Sigmoid colon (tissue), 7 donors: Measurements from ENCODE around the gene NKD2. TPM values are rescaled to one million over a fixed set of nuclear protein-coding genes. Genes with fewer than 3 reads are reported as not detected.

Experiments
- DNase-seq: peaks from one replicate; pipeline ENCODE4 v3.0.0-alpha.2; 2019
- H3K27ac ChIP-seq, 4 donors: fragments of 200-600 bp; sonication (generic); one replicate each; pipeline ENCODE4 v1.5.1; 2016 to 2019; ENCODE audit warnings: mild to moderate bottlenecking in 1 of 4
- H3K27me3 ChIP-seq, 3 donors: fragments of 200-600 bp; sonication (generic); one replicate each; pipeline ENCODE4 v1.5.1; 2019; ENCODE audit warnings: mild to moderate bottlenecking in 1 of 3
- H3K36me3 ChIP-seq, 4 donors: fragments of 200-600 bp; sonication (generic); one replicate each; pipeline ENCODE4 v1.5.1; 2016 to 2019
- H3K4me1 ChIP-seq, 4 donors: fragments of 200-600 bp; sonication (generic); one replicate each; pipeline ENCODE4 v1.5.1; 2017 to 2019
- H3K4me3 ChIP-seq, 4 donors: fragments of 200-600 bp; sonication (generic); one replicate each; pipeline ENCODE4 v1.5.1; 2017 to 2019; ENCODE audit warnings: mild to moderate bottlenecking in 2 of 4, moderate library complexity in 1 of 4
- H3K9me3 ChIP-seq, 4 donors: fragments of 200-600 bp in 3 of 4; sonication (generic) in 3 of 4; one replicate each; pipeline versions ENCODE4 v1.5.1 to v1.6.1; 2013 to 2019
- EP300 ChIP-seq, 4 donors: sonication (generic); formaldehyde crosslinking; IDR thresholded peaks; one replicate each; pipeline ENCODE4 v1.6.1; 2017; ENCODE audit warnings: antibody characterized with exemption in 4 of 4
- POLR2A ChIP-seq, 2 donors: fragments of 450-650 bp; IDR thresholded peaks; one replicate each; pipeline ENCODE4 v1.6.1; 2016; ENCODE audit warnings: antibody characterized with exemption in 2 of 2, mild to moderate bottlenecking in 2 of 2, moderate library complexity in 2 of 2
- POLR2AphosphoS5 ChIP-seq, 4 donors: sonication (generic); formaldehyde crosslinking; IDR thresholded peaks; one replicate each; pipeline ENCODE4 v1.6.1; 2017; ENCODE audit warnings: antibody characterized with exemption in 4 of 4
- WGBS, 2 donors: extraction: QIAGEN DNeasy Blood & Tissue Kit; methylation state at CpG; one replicate each; pipeline ENCODE4 v1.1.7; 2013; 5-methylcytosine and 5-hydroxymethylcytosine counted together
- intact Hi-C: fragments of 100-400 bp; cut with DNase I; formaldehyde crosslinking; loops from one replicate; pipeline ENCODE4 v1.15.1; 2023
- polyA plus RNA-seq, 3 donors: library from polyadenylated mRNA; stranded (reverse); fragments of 200-250 nt; gene quantifications; one replicate each; pipeline ENCODE4 v1.2.3, GENCODE V29; 2013
- total RNA-seq, 4 donors: library from RNA; depleted of rRNA; stranded (reverse); fragments of >200 nt; gene quantifications; one replicate each; pipeline ENCODE4 v1.1.0, GENCODE V29; 2016
- TF ChIP-seq, protein P1 (sequence below), 4 experiments: fragments of 450-650 bp in 3 of 4; fragments of 200-600 bp in 1 of 4; IDR thresholded peaks; one replicate each; pipeline ENCODE4 v1.5.1; 2016 to 2019; ENCODE audit warnings: antibody characterized with exemption in 4 of 4, mild to moderate bottlenecking in 3 of 4, moderate library complexity in 2 of 4
- donor health status: healthy with polysubstance abuse.
- donor health status: Bipolar disorder and iron deficiency.
- donor health status: healthy.

NKD2 gene
- total and polyA plus RNA-seq, 7 donors = 0.60 to 4.4 (median 1.8) TPM

DNA sequence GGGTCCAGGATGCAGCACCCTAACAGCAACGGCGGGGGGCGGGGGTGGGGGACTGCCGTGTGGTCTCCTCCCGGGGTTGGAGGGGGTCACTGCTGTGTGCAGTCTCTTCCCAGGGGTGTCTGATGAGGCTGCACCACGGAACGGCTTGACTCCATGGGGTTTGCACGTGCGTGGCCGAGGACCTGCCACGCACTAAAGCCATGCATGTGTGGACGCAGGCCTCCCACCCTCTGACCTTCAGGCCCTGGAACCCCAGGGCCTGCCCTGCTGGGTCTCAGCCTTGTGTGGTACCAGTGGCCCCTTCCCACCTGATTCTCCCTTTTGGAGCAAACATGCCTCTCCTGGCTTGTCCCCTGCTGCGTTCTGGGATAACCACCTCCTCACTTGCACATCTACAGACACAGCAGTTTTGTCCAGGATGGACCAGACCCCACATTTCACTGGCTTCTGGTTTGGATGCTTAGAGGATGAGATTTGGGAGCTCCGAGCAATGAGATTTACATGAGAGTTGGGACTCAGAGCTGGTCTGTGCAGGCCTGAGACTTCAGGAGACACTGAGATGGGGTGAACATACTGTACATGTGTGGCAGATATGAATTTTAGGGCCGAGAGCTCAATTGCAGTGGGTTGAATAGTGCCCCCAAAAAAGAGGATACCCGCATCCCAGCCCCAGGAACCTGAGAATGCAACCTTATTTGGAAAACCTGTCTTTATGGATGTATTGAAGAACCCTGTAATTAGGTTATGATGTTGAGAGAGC lies 57.5 kb downstream of the NKD2 start:
- no peaks in the 10 kb centered on the region for H3K9me3 ChIP-seq
- DNase-seq = no peak
- no peak for TF ChIP-seq POLR2AphosphoS5 (IDR thresholded peaks at IDR 0.05)
- TF ChIP-seq POLR2A (IDR thresholded peaks at IDR 0.05) = no peak
- TF ChIP-seq, protein P1, sequence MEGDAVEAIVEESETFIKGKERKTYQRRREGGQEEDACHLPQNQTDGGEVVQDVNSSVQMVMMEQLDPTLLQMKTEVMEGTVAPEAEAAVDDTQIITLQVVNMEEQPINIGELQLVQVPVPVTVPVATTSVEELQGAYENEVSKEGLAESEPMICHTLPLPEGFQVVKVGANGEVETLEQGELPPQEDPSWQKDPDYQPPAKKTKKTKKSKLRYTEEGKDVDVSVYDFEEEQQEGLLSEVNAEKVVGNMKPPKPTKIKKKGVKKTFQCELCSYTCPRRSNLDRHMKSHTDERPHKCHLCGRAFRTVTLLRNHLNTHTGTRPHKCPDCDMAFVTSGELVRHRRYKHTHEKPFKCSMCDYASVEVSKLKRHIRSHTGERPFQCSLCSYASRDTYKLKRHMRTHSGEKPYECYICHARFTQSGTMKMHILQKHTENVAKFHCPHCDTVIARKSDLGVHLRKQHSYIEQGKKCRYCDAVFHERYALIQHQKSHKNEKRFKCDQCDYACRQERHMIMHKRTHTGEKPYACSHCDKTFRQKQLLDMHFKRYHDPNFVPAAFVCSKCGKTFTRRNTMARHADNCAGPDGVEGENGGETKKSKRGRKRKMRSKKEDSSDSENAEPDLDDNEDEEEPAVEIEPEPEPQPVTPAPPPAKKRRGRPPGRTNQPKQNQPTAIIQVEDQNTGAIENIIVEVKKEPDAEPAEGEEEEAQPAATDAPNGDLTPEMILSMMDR (IDR thresholded peaks at IDR 0.05) = no peak
- H3K36me3 ChIP-seq = peaks cover 15 to 61% (median 24%) of the 10 kb centered on the region in 4 donors
- intact Hi-C loops = no loop called here
- H3K27ac ChIP-seq = no peak overlapping the region
- no peaks in the 10 kb centered on the region for H3K27me3 ChIP-seq
- H3K4me1 ChIP-seq = no peaks in the 10 kb centered on the region
- no peak overlapping the region for H3K4me3 ChIP-seq
- 93 to 94% methylated on average over 16 of the region's 16 CpGs for WGBS, 2 donors

DNA sequence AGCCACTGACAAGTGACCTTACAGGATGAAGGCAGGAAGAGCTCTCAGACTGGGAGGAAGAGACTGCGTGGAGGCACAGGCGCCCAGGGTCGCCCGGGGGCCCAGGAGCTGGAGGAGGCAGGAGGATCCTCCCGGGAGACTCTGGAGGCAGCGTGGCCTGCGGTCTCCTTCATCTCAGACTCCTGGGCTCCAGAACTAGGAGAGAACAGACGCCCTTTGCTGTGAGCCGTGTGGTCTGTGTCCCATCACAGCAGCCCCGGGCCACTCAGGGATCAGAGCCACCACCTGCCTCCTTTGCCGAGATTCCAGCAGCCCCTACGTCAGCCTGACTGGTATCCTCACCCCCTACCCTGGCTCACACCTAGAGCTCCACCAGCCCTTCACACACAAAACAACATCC lies 58.1 kb downstream of the NKD2 start:
- Histone ChIP-seq H3K27ac (no peak overlapping the region), H3K4me3 (no peak overlapping the region), H3K36me3 (peaks cover 15 to 61% (median 24%) of the 10 kb centered on the region in 4 donors), H3K27me3 (no peaks in the 10 kb centered on the region), H3K9me3 (no peaks in the 10 kb centered on the region), H3K4me1 (no peaks in the 10 kb centered on the region)
- no peak for DNase-seq
- intact Hi-C loops = no loop called here
- WGBS, 2 donors = 90 to 92% methylated on average over 12 of the region's 12 CpGs
- no peak for TF ChIP-seq POLR2A (IDR thresholded peaks at IDR 0.05)
- TF ChIP-seq EP300 (IDR thresholded peaks at IDR 0.05) = no peak
- TF ChIP-seq, protein P1 (IDR thresholded peaks at IDR 0.05) = no peak
- TF ChIP-seq POLR2AphosphoS5 (IDR thresholded peaks at IDR 0.05) = no peak

DNA sequence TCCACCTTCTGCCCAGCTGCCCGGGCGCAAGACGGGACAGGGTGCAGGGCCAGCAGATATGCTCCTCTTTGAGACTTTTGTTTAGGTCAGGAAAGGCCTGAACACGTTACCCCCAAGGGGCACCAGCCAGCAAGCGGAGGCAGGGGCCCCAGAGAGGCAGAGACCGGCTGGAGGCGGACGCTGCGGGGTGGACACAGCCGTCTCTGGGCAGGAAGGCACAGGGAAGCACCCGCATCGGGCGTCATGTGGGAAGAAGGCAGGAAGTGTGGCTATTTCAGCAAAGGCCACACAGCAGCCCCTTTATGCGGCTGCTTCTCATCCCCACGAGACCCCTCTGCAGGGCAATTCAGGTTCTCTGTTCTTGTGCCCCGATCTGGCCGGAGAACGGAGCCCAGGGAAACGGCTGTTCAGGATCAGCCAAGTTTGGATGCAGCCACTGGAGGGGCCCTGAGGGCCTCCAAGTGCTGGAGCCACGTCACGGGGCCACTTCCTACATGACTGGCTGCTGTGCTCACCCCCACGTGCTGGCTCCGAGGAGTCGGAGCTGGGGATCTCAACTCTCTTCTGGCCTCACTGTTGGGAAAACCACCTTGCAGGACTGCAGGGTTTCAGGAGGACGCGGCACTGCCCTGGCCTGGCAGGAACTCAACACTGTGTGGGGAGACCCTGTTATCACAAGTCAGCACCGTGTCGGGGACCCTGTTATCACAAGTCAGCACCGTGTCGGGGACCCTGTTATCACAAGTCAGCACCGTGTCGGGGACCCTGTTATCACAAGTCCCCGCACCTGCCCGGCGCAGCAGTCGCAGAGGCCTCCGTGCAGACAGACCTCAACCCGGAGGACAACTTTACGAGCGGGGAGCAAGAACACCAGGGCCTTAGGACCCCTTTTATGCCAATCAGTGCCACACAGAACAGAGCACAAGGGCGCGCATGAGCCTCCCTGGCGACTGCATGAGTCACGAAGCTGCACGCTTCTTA lies 58.8 kb downstream of the NKD2 start:
- intact Hi-C loops = no loop called here
- peaks cover 14 to 60% (median 19%) of the 10 kb centered on the region in 4 donors for H3K36me3 ChIP-seq
- WGBS, 2 donors = 93 to 94% methylated on average over 45 of the region's 45 CpGs

DNA sequence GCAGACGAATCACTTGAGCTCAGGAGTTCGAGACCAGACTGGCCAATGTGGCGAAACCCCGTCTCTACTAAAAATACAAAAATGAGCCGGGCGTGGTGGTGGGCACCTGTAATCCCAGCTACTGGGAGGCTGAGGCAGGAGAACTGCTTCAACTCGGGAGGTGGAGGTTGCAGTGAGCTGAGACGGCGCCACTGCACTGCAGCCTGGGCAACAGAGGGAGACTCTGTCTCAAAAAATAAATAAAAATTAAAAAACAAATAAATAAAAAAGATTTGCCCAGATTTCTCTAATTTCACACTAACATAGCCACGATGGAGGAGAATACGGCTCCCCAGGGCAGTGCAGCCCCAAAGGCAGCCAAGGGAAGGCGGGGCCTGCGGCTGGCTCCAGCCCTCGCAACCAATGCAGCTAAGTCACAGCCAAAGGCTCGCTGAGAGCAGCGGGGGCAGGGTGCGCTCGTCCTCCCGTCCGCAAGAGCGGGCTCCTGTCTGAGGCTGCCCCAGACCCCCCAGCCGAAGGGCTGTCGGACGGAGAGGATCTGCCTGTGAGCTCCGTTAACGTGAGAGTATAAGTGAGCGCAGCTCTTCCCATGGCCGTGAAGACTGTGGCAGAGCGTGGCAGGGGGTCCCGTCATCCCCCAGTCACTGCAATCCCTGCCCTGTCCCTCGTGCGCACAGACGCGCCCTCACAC lies 59.7 kb downstream of the NKD2 start:
- Histone ChIP-seq H3K36me3 (peaks cover 7 to 53% (median 18%) of the 10 kb centered on the region in 4 donors), H3K4me3 (no peak overlapping the region), H3K9me3 (no peaks in the 10 kb centered on the region), H3K27ac (no peak overlapping the region), H3K4me1 (no peaks in the 10 kb centered on the region), H3K27me3 (no peaks in the 10 kb centered on the region)
- no peak for DNase-seq
- 91% methylated on average over 34 of the region's 34 CpGs for WGBS, 2 donors
- TF ChIP-seq POLR2AphosphoS5 (IDR thresholded peaks at IDR 0.05) = no peak
- TF ChIP-seq, protein P1 (IDR thresholded peaks at IDR 0.05) = no peak
- no peak for TF ChIP-seq EP300 (IDR thresholded peaks at IDR 0.05)
- TF ChIP-seq POLR2A (IDR thresholded peaks at IDR 0.05) = no peak
- intact Hi-C loops = no loop called here

More for the DNA sequence above, 58.8 kb downstream of the NKD2 start:
- Histone ChIP-seq H3K4me3 (no peak overlapping the region), H3K27ac (no peak overlapping the region), H3K4me1 (no peaks in the 10 kb centered on the region), H3K9me3 (no peaks in the 10 kb centered on the region), H3K27me3 (no peaks in the 10 kb centered on the region)
- TF ChIP-seq EP300 (IDR thresholded peaks at IDR 0.05) (no peak), POLR2A (IDR thresholded peaks at IDR 0.05) (no peak), POLR2AphosphoS5 (IDR thresholded peaks at IDR 0.05) (no peak)
- TF ChIP-seq, protein P1 (IDR thresholded peaks at IDR 0.05) = no peak
- no peak for DNase-seq
